ENCODE data around the gene MYH3.

- TF ChIP-seq CTCF (IDR thresholded peaks at IDR 0.05; ENCODE audit: low read depth, low read length), result no peak
- no peak for TF ChIP-seq POLR2A (IDR thresholded peaks at IDR 0.05; ENCODE audit: extremely low read depth, insufficient read length)
- no peak for TF ChIP-seq MAX (IDR thresholded peaks at IDR 0.05; ENCODE audit: low read depth, low read length)
Observed at GRCh38 chr17:10673312-10673711, 16.2 kb upstream of the MYH3 start.
